ENCODE measurements around the gene CHMP1A. TPM values are rescaled to one million over a fixed set of nuclear protein-coding genes. Genes with fewer than 3 reads are reported as not detected.

CHMP1A gene
- total RNA-seq, 1 experiment from 2014 or later, result 59.7 TPM

DNA sequence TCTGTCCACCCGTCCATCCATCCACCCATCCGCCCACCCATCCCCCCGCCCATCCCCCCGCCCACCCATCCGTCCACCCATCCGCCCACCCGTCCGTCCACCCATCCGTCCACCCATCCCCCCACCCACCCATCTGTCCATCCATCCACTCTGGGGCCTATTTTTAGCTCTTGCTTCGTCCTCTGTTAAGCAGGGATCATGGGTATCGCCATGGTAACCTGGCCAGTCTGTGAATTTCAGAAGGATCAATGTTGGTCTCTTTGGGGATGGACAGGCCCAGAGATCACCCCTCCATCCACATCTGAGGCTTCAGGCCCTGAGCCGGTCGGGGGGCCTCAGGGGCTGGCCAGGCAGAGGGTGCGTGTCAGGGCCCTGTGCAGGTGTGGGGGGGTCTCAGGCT, 59.3 kb downstream of the CHMP1A start:
- Mint-ChIP-seq H3K36me3 (ENCODE audit: insufficient read depth, unreplicated experiment) (peaks cover 6% of the 10 kb centered on the region), H3K9me3 (ENCODE audit: unreplicated experiment) (no peaks in the 10 kb centered on the region), H3K27ac (ENCODE audit: low read depth, unreplicated experiment) (no peak overlapping the region), H3K4me3 (ENCODE audit: unreplicated experiment) (no peak overlapping the region), H3K4me1 (ENCODE audit: insufficient read depth, unreplicated experiment) (peaks cover 14% of the 10 kb centered on the region), H3K27me3 (ENCODE audit: insufficient read depth, unreplicated experiment) (no peaks in the 10 kb centered on the region)
- CTCF ChIA-PET, result interaction anchor here (0.6 to 0.7 kb wide), 3 partner anchors 14 to 61 kb away, joined by 3 to 4 read pairs (median 3); no protein-coding TSS in a partner anchor
- DNase-seq (ENCODE audit: unreplicated experiment), result no peak
- TF ChIP-seq, protein P1, sequence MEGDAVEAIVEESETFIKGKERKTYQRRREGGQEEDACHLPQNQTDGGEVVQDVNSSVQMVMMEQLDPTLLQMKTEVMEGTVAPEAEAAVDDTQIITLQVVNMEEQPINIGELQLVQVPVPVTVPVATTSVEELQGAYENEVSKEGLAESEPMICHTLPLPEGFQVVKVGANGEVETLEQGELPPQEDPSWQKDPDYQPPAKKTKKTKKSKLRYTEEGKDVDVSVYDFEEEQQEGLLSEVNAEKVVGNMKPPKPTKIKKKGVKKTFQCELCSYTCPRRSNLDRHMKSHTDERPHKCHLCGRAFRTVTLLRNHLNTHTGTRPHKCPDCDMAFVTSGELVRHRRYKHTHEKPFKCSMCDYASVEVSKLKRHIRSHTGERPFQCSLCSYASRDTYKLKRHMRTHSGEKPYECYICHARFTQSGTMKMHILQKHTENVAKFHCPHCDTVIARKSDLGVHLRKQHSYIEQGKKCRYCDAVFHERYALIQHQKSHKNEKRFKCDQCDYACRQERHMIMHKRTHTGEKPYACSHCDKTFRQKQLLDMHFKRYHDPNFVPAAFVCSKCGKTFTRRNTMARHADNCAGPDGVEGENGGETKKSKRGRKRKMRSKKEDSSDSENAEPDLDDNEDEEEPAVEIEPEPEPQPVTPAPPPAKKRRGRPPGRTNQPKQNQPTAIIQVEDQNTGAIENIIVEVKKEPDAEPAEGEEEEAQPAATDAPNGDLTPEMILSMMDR (IDR thresholded peaks at IDR 0.05; ENCODE audit: unreplicated experiment), result no peak
- intact Hi-C loops (cut with micrococcal nuclease), result loop anchor here (2.0 kb wide), 1 partner anchor 43 kb away; no protein-coding TSS in a partner anchor
- no TSS peak for BruUV-seq (replicated peaks)
- POLR2A ChIA-PET, result no interaction called here

DNA sequence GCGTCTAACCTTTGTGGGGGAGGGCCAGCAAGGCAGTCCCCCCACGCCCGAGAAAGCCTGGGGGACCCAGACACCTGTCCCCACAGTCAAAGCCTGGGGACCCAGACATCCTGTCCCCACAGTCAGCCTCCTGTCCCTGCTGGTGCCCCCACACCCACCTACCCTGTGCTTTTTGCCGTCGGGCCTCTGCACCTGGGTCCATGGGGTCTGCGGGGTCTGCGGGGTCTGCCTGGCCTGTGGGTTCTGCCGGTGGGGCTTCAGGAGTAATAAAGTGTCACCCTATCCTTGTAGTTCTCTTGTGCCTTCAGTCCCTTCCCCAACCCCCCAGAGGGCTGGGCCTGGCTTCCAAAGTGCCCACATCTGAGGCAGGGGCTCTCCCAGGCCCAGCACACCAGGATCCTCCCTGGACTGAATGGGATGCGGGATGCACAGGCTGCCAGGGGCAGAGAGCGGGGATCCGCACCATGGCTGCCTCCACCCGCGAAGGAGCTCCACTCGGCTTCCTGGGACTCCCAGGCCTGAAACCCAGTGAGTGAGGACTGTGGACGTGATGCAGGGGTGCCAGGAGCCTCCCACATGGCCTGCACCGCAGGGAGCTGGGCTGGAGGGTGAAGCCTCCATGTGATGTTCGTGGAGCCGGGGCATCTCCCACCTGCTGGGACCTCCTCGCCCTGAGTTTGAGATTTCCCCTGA, 60.4 kb downstream of the CHMP1A start:
- TF ChIP-seq, protein P1 (IDR thresholded peaks at IDR 0.05; ENCODE audit: unreplicated experiment), result no peak
- no TSS peak for BruUV-seq (replicated peaks)
- peaks cover 6% of the 10 kb centered on the region for H3K36me3 Mint-ChIP-seq (ENCODE audit: insufficient read depth, unreplicated experiment)
- H3K4me1 Mint-ChIP-seq (ENCODE audit: insufficient read depth, unreplicated experiment), result peaks cover 3% of the 10 kb centered on the region
- H3K27me3 Mint-ChIP-seq (ENCODE audit: insufficient read depth, unreplicated experiment), result no peaks in the 10 kb centered on the region
- intact Hi-C loops (cut with micrococcal nuclease), result no loop called here
- H3K27ac Mint-ChIP-seq (ENCODE audit: low read depth, unreplicated experiment), result no peak overlapping the region
- ChIA-PET CTCF (interaction anchor here (0.6 to 0.9 kb wide), 3 partner anchors 18 to 80 kb away, joined by 3 to 6 read pairs (median 4); no protein-coding TSS in a partner anchor), POLR2A (no interaction called here)
- no peak for DNase-seq (ENCODE audit: unreplicated experiment)
- no peaks in the 10 kb centered on the region for H3K9me3 Mint-ChIP-seq (ENCODE audit: unreplicated experiment)
- H3K4me3 Mint-ChIP-seq (ENCODE audit: unreplicated experiment), result no peak overlapping the region

DNA sequence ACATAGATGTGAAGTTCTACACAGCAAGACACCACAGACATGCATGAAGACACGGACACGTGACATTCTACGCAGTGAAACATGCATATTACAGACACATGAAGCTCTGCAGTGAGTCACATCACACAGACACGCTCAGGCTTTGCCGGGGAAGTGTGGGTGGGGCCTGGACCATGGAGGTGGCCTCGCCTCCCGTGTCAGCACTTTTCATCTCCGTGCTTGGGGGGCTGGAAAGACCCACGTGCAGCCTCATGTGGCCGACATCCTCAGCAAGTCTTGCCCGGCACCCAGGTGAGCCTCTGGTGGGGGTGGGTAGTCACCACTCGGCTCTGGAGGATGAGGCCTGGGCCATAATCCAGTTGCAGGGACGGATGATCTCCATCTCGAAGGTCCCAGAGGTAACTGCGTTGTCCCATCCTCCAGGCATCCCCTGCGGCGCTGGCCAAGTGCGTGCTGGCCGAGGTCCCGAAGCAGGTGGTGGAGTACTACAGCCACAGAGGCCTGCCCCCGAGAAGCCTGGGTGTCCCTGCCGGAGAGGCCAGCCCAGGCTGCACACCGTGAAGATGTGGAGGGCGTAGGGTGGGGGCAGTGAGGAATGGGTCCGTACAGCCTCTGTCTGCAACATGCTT, 61.3 kb downstream of the CHMP1A start:
- Mint-ChIP-seq H3K27me3 (ENCODE audit: insufficient read depth, unreplicated experiment) (no peaks in the 10 kb centered on the region), H3K27ac (ENCODE audit: low read depth, unreplicated experiment) (no peak overlapping the region), H3K4me1 (ENCODE audit: insufficient read depth, unreplicated experiment) (no peaks in the 10 kb centered on the region), H3K4me3 (ENCODE audit: unreplicated experiment) (no peak overlapping the region), H3K9me3 (ENCODE audit: unreplicated experiment) (no peaks in the 10 kb centered on the region), H3K36me3 (ENCODE audit: insufficient read depth, unreplicated experiment) (peaks cover 6% of the 10 kb centered on the region)
- DNase-seq (ENCODE audit: unreplicated experiment), result no peak
- BruUV-seq (replicated peaks), result no TSS peak
- POLR2A ChIA-PET, result interaction anchor here (0.6 to 1.7 kb wide), 2 partner anchors 15 to 62 kb away, joined by 3 read pairs; no protein-coding TSS in a partner anchor
- CTCF ChIA-PET, result interaction anchor here (0.6 kb wide), 1 partner anchor 79 kb away, joined by 6 read pairs; no protein-coding TSS in a partner anchor
- intact Hi-C loops (cut with micrococcal nuclease), result no loop called here
- TF ChIP-seq, protein P1 (IDR thresholded peaks at IDR 0.05; ENCODE audit: unreplicated experiment), result no peak

DNA sequence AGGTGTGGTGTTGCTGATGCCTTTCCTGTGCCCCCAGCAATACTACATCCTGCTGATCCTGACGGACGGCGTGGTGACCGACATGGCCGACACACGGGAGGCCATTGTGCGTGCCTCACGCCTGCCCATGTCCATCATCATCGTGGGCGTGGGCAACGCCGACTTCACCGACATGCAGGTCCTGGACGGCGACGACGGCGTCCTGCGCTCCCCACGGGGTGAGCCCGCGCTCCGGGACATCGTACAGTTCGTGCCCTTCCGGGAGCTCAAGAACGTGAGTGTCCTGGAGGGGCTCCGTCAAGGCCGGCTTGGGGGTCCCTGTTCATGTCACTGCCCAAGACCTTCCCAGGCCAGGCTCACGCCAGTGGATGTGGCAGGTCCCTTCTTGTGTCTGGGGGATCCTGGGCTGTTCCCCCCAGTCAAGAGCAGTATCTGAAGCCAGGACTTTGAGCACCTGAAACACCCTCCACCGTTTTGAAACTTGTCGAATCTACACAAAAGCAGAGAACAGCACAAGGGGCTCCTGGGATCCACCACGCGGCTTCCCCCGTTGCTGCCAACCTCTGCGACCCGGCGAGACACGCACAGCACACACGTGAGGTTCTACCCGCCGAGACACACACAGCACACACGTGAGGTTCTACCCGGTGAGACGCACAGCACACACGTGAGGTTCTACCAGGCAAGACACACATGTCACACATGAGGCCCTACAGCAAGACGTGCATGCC, 62.0 kb downstream of the CHMP1A start:
- H3K4me1 Mint-ChIP-seq (ENCODE audit: insufficient read depth, unreplicated experiment), result no peaks in the 10 kb centered on the region
- H3K27ac Mint-ChIP-seq (ENCODE audit: low read depth, unreplicated experiment), result no peak overlapping the region
- ChIA-PET CTCF (no interaction called here), POLR2A (interaction anchor here (1.7 kb wide), 1 partner anchor 63 kb away, joined by 3 read pairs; no protein-coding TSS in a partner anchor)
- no TSS peak for BruUV-seq (replicated peaks)
- H3K36me3 Mint-ChIP-seq (ENCODE audit: insufficient read depth, unreplicated experiment), result peaks cover 6% of the 10 kb centered on the region
- intact Hi-C loops (cut with micrococcal nuclease), result no loop called here
- TF ChIP-seq, protein P1 (IDR thresholded peaks at IDR 0.05; ENCODE audit: unreplicated experiment), result no peak
- no peaks in the 10 kb centered on the region for H3K27me3 Mint-ChIP-seq (ENCODE audit: insufficient read depth, unreplicated experiment)
- H3K9me3 Mint-ChIP-seq (ENCODE audit: unreplicated experiment), result no peaks in the 10 kb centered on the region
- no peak overlapping the region for H3K4me3 Mint-ChIP-seq (ENCODE audit: unreplicated experiment)
- DNase-seq (ENCODE audit: unreplicated experiment), result no peak

All from MCF 10A (cell line).